ENCODE results near the gene EYA2.

- TF ChIP-seq POLR2AphosphoS5 (IDR thresholded peaks at IDR 0.05; ENCODE audit: low read depth, low read length) (no peak), POLR2A (IDR thresholded peaks at IDR 0.05; ENCODE audit: low read depth, low read length) (no peak)
These were observed 35.3 kb downstream of the EYA2 start for GRCh38 chr20:46929902-46930301.
